ENCODE measurements around the gene ADCY5.
A peak's percentile ranks its signal among the peaks of the same experiment; 100 is the strongest.
"Not testable (repeated sequence)": the region's sequence is repeated elsewhere in the genome, so short reads cannot be mapped to it uniquely, and the experiment has no call there.

Gene ADCY5

GRCh38 chr3:123448536-123449101 is at the start of gene ADCY5:
TSS of gene ADCY5 (minus strand) at chr3:123449090. CDS start at chr3:123448545, 545 bp downstream.
- no peak for DNase-seq (ENCODE audit: low spot score)

- no peak for DNase-seq (ENCODE audit: low spot score)
Measured at GRCh38 chr3:123493912-123494311, 45.0 kb upstream of the ADCY5 start.

GRCh38 chr3:123491966-123492587 is 43.2 kb upstream of the ADCY5 start:
- DNase-seq (ENCODE audit: low spot score), result peak; percentile 14

DNA sequence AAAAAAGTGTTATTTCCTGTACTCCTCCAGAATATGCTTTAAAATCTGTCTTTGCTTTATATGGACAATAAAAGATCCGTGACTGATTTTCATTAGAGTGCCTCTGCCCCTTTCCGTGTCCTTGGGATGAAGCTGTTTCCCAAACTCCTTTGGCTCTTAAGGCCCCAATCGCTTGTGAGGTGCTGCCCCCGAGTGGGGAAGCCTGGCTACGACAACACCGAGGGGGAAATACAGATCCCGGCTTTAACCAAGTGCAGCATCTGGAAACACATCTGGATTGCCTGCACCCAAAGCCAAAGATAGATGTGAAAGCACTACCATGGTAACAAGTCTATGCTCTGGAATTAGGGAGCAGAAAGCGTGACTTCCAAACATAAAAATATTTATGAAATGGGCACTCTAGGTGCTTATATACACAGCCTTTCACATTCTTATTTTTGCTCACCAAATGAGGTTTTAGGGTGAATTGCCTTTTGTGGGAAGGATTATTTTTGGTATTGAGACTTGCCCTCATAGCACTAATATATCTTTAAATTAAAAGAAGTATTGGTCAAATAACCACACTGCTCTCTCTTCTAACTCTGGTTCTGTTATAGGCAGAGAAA is 40.6 kb upstream of the ADCY5 start:
- DNase-seq (ENCODE audit: low spot score), result peak; percentile 29

- no peak for DNase-seq (ENCODE audit: low spot score)
Measured at GRCh38 chr3:123488645-123489347, 39.9 kb upstream of the ADCY5 start.

- not testable (repeated sequence) for DNase-seq (ENCODE audit: low spot score)
Measured at GRCh38 chr3:123487063-123487462, 38.2 kb upstream of the ADCY5 start.

GRCh38 chr3:123486460-123486859 is 37.6 kb upstream of the ADCY5 start:
- no peak for DNase-seq (ENCODE audit: low spot score)

- no peak for DNase-seq (ENCODE audit: low spot score)
Measured at GRCh38 chr3:123485551-123485950, 36.7 kb upstream of the ADCY5 start.

- no peak for DNase-seq (ENCODE audit: low spot score)
Measured at GRCh38 chr3:123483146-123483545, 34.3 kb upstream of the ADCY5 start.

GRCh38 chr3:123481722-123482457 is 33.0 kb upstream of the ADCY5 start:
- DNase-seq (ENCODE audit: low spot score), result no peak

GRCh38 chr3:123481071-123481470 is 32.2 kb upstream of the ADCY5 start:
- no peak for DNase-seq (ENCODE audit: low spot score)

GRCh38 chr3:123480428-123480827 is 31.5 kb upstream of the ADCY5 start:
- DNase-seq (ENCODE audit: low spot score), result no peak

DNA sequence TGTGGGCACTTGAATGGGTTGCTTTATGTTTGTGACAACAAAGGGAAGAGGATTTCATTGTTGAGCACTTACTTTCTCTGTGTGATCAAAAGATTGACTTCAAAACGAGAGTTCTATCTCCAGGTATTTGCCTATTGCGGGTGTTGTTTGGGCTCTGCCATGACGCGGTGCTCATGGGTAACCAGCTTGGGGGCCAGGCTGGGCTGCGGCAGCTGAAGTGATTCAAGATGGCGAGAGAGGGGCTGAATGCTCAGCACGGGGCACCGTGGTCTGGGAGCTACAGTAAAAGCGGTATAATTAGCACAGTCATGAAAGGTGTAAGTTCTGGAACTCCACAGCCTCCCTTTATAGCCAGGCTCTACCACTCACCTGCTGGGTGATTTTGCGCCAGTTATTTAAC is 31.0 kb upstream of the ADCY5 start:
- no peak for DNase-seq (ENCODE audit: low spot score)

GRCh38 chr3:123478314-123478713 is 29.4 kb upstream of the ADCY5 start:
- DNase-seq (ENCODE audit: low spot score), result no peak

DNA sequence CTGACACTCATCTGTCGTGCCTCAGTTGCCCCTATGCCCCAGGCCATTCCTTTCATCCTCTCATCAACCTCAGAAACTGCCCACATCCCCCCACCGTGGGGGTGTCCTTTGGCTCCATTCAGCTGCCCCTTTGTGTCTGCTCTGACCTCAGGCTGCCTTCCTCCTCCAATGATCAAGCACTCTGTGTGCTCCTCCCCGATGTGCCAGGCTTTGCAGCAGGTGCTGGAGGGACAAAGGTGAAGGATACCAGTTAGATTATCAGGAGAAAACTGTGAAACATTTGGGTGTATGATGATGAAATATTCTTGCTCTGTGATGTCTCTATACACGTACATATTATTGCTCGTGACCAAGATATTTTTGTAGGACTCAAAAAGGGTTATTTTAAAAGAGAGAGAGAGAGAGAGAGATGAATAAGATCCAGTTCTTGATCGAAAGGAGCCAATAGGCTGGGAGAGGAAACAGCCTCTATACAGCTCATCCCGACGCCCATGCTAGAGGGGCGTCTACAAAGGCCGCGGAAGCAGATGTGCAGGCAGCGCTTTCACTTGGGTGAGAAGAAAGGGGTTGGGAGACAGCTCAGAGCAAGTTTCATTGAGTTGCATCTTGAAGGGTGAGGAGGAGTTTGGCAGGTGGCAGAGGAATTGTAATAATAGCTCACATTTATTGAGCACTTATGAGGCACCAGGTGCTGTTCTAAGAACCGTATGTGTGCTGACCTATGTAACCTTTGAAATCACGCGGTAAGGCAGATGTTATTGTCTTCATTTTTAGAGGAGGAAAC is 28.3 kb upstream of the ADCY5 start:
- DNase-seq (ENCODE audit: low spot score), result no peak

DNA sequence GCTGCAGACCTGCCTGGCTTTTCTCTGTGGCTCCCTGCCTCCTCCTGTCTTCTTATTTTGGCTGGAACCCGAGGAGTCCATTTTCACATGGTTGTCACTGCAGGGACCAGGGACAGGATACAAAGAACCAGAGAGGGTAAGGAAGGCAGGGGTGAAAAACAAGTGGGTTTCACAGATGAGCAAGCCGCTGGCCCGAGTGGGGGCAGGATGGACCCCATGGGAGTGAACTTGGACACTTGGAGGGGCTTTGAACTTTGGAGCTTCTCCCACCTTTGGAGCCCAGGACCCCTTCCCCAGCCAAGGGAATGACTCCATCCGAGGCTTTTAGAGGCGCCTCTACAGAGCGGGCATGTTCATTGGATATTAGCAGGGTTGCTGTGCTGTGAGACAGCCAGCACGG is 26.9 kb upstream of the ADCY5 start:
- no peak for DNase-seq (ENCODE audit: low spot score)

DNA sequence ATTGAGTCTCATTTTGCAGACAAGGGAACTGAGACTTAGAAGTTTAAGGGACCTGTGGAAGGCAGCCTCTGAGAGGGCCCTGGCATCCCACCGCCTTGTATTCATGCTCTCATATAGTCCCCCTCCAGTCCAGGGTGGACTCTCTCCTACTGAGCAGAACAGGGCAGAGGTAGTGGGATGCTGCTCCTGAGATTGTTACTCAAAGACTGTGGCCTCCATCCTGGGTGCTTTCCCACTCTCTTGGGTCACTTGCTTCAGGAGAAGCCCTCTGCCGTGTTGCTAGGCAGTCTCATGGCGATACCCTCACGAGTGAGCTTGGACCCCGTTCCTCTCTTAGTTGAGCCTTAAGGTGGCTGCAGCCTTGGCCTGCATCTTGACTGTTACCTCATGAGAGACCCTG is 22.2 kb upstream of the ADCY5 start:
- no peak for DNase-seq (ENCODE audit: low spot score)

- no peak for DNase-seq (ENCODE audit: low spot score)
Measured at GRCh38 chr3:123469323-123469995, 20.6 kb upstream of the ADCY5 start.

DNA sequence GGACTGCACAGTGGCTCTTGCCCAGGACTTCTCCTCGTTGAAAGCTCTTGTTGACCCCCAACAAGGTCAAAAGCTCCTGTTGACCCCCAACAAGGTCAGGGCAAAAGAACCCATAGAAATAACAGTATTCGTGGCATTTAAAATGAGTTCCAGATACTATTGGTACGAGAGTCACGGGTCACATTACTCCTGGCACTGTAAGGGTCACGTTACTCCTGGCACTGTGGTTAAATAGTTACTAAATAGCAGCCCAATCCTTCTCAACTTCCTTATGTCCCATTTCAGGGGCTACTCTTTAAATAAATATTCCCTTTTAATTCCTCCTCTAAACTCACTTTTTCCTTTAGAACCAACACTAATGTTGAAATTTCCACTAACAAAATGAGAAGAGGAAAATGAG is 18.2 kb upstream of the ADCY5 start:
- DNase-seq (ENCODE audit: low spot score), result no peak

- no peak for DNase-seq (ENCODE audit: low spot score)
Measured at GRCh38 chr3:123464211-123464610, 15.3 kb upstream of the ADCY5 start.

GRCh38 chr3:123459862-123460261 is 11.0 kb upstream of the ADCY5 start:
- no peak for DNase-seq (ENCODE audit: low spot score)
